Activated naive CD8-positive, alpha-beta T cell (primary cell): ENCODE results near the gene WDR27.

ENCODE experiments used
- H3K27ac Mint-ChIP-seq: one replicate; pipeline ENCODE4 v1.8.0; 2021; ENCODE audit warnings: mixed read lengths
- H3K27me3 Mint-ChIP-seq: one replicate; pipeline ENCODE4 v1.8.0; 2021; ENCODE audit warnings: mixed read lengths
- H3K36me3 Mint-ChIP-seq: one replicate; pipeline ENCODE4 v1.8.0; 2021; ENCODE audit warnings: mixed read lengths
- H3K4me1 Mint-ChIP-seq: one replicate; pipeline ENCODE4 v1.8.0; 2021; ENCODE audit warnings: low read depth, mixed read lengths
- H3K4me3 Mint-ChIP-seq: one replicate; pipeline ENCODE4 v1.8.0; 2021; ENCODE audit warnings: mild to moderate bottlenecking, mixed read lengths
- H3K9me3 Mint-ChIP-seq: one replicate; pipeline ENCODE4 v1.8.0; 2021; ENCODE audit warnings: low read depth, mixed read lengths

The WDR27 gene

GRCh38 chr6:169425628-169426370 lies 276.0 kb downstream of the WDR27 start:
- peaks cover 5% of the 10 kb centered on the region for H3K36me3 Mint-ChIP-seq
- no peak overlapping the region for H3K4me3 Mint-ChIP-seq
- no peak overlapping the region for H3K27ac Mint-ChIP-seq
- H3K9me3 Mint-ChIP-seq: peaks cover 6% of the 10 kb centered on the region
- peaks cover 1% of the 10 kb centered on the region for H3K4me1 Mint-ChIP-seq
- H3K27me3 Mint-ChIP-seq: peaks cover 3% of the 10 kb centered on the region

DNA sequence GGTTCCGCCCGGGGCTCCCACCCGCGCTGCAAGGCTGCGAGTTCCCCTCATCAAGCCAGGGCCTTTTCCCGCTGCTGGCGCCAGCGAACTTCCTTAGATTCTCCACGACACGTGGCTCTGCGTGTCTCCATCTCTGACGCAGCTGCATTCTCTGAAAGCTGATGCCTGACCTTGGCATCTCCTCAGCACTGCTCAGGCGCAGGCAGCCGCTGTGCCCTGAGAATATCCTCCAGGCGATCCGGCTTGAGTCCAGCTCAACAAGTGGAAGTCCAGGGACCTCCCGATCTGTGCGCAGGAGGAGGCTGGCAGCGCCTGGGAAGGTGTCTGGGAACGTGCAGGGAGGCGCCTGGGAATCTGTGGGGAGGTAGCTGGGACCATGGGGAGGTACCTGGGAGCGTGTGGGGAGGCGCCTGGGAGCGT lies 277.0 kb downstream of the WDR27 start:
- no peak overlapping the region for H3K27ac Mint-ChIP-seq
- peaks cover 2% of the 10 kb centered on the region for H3K4me1 Mint-ChIP-seq
- peak overlapping the region; percentile 57 for H3K4me3 Mint-ChIP-seq
- H3K9me3 Mint-ChIP-seq: peaks cover under 1% of the 10 kb centered on the region
- peaks cover 5% of the 10 kb centered on the region for H3K27me3 Mint-ChIP-seq
- H3K36me3 Mint-ChIP-seq: no peaks in the 10 kb centered on the region

GRCh38 chr6:169424149-169424804 lies 277.6 kb downstream of the WDR27 start:
- Mint-ChIP-seq H3K27me3 (peaks cover 5% of the 10 kb centered on the region), H3K9me3 (no peaks in the 10 kb centered on the region), H3K4me3 (no peak overlapping the region), H3K4me1 (peaks cover 2% of the 10 kb centered on the region), H3K36me3 (no peaks in the 10 kb centered on the region), H3K27ac (no peak overlapping the region)

DNA sequence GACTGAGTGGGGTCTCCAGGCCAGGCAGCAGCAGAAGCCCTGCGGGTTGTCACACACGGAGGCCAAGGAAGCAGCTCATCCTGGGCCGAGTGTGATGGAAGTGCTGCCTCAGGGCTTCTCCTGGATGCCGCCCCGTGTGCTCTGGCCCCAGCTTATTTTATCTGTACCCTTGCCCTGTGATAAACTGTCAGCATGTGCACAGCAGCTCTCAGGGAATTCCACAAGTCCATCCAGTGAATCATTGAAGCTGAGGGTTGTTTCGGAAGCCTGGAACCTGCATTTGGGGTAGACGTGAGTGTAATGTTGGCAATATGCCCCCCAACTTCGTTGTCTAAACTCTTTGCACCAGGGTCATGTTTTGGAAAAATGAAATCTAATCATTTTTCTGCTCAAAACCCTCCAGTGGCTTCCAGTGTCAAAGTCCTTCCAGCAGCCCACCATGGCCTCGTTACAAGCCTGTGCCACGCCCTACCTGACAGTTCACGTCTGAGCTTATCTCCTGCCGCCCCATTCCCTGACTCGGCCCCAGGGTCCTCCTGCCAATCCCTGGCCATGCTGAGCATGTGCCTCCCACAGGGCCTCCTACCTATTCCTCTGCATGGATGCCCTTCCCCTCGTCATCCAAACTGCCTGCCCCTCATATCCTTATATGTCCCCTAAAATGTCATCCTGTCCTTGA lies 280.1 kb downstream of the WDR27 start:
- Mint-ChIP-seq H3K4me1 (peaks cover 2% of the 10 kb centered on the region), H3K27ac (no peak overlapping the region), H3K36me3 (no peaks in the 10 kb centered on the region), H3K9me3 (no peaks in the 10 kb centered on the region), H3K4me3 (no peak overlapping the region), H3K27me3 (peaks cover 5% of the 10 kb centered on the region)

DNA sequence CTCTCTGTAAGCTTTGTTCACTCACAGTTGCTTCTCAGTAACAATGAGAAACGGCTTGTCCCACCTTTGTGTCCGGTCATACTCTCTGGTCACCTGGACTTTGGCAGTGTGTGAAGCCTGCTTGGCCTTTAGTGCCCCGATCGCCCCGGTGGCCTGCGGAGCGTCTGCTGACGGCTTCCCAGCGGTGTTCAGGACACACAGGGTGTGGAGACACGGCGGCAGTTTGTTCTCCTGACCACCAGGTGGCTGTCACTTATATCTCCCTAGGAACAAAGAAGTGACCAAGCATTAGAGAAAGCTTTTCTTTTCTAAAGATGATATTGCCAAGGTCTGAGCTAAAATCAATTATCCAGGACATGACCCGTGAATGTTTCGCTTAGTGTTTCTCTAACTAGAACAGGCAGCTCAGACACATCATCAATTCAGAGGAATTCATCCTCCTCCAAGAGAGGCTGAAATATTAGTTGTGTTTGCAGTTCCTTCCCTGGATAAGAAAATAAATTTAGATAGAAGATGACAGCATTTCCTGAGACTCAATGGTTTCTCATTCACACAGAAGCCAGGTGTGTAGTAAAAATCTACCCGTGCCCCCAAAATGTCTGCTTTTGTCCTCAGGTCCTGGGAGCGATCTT lies 280.8 kb downstream of the WDR27 start:
- Mint-ChIP-seq H3K9me3 (no peaks in the 10 kb centered on the region), H3K4me1 (peaks cover 2% of the 10 kb centered on the region), H3K27me3 (peaks cover 5% of the 10 kb centered on the region), H3K4me3 (no peak overlapping the region), H3K27ac (no peak overlapping the region), H3K36me3 (no peaks in the 10 kb centered on the region)

DNA sequence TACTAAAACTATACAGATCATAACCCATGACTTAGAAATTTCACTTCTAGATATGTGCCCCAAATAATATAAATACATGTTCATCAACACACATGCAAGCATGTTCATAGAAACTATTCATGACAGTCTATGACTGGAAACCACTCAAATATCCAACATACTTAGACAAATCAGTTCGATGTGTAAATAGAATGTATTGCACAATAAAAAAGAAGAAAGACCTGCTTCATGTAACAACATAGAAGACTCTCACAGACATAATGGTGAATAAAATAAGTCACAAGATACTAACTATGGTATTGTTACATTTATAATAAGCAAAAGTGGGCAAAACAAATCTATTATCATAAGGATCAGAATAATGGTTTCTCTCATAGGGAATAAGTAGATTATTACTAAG lies 284.7 kb downstream of the WDR27 start:
- no peak overlapping the region for H3K4me3 Mint-ChIP-seq
- H3K27ac Mint-ChIP-seq: no peak overlapping the region
- no peaks in the 10 kb centered on the region for H3K36me3 Mint-ChIP-seq
- peaks cover 5% of the 10 kb centered on the region for H3K27me3 Mint-ChIP-seq
- peaks cover 18% of the 10 kb centered on the region for H3K9me3 Mint-ChIP-seq
- H3K4me1 Mint-ChIP-seq: peaks cover 2% of the 10 kb centered on the region

GRCh38 chr6:169416249-169416648 lies 285.6 kb downstream of the WDR27 start:
- peaks cover 3% of the 10 kb centered on the region for H3K27me3 Mint-ChIP-seq
- H3K27ac Mint-ChIP-seq: no peak overlapping the region
- no peaks in the 10 kb centered on the region for H3K36me3 Mint-ChIP-seq
- no peak overlapping the region for H3K4me3 Mint-ChIP-seq
- H3K9me3 Mint-ChIP-seq: peaks cover 18% of the 10 kb centered on the region
- peaks cover 2% of the 10 kb centered on the region for H3K4me1 Mint-ChIP-seq

- H3K27me3 Mint-ChIP-seq: no peaks in the 10 kb centered on the region
Measured at GRCh38 chr6:169415179-169415578, 286.6 kb downstream of the WDR27 start.

DNA sequence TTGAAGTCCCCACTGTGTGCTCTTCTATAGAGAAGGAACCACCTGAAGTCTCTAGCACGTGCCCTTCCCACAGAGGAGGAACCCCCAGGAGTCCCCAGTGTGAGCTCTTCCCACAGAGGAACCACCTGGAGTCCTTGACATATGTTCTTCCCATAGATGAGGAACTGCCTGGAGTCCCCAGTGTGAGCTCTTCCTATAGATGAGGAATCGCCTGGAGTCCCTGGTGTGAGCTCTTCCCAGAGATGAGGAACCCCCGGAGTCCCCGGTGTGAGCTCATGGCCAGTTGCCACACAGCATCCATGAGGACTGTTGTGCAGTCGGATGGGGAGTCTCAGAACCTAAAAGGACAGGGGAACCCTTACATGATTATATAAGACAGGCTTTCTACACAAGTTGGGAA lies 290.1 kb downstream of the WDR27 start:
- H3K27me3 Mint-ChIP-seq: peaks cover 7% of the 10 kb centered on the region
- no peak overlapping the region for H3K27ac Mint-ChIP-seq
- no peak overlapping the region for H3K4me3 Mint-ChIP-seq
- H3K36me3 Mint-ChIP-seq: no peaks in the 10 kb centered on the region
- no peaks in the 10 kb centered on the region for H3K4me1 Mint-ChIP-seq
- H3K9me3 Mint-ChIP-seq: peaks cover 18% of the 10 kb centered on the region

More at GRCh38 chr6:169415179-169415578, 286.6 kb downstream of the WDR27 start:
- no peaks in the 10 kb centered on the region for H3K4me1 Mint-ChIP-seq
- H3K27ac Mint-ChIP-seq: no peak overlapping the region
- H3K4me3 Mint-ChIP-seq: no peak overlapping the region
- no peaks in the 10 kb centered on the region for H3K36me3 Mint-ChIP-seq
- H3K9me3 Mint-ChIP-seq: peaks cover 18% of the 10 kb centered on the region

- no peaks in the 10 kb centered on the region for H3K36me3 Mint-ChIP-seq
- H3K4me1 Mint-ChIP-seq: no peaks in the 10 kb centered on the region
- H3K27ac Mint-ChIP-seq: no peak overlapping the region
- H3K9me3 Mint-ChIP-seq: peaks cover 18% of the 10 kb centered on the region
- peaks cover 7% of the 10 kb centered on the region for H3K27me3 Mint-ChIP-seq
- H3K4me3 Mint-ChIP-seq: no peak overlapping the region
Measured at GRCh38 chr6:169411296-169411695, 290.5 kb downstream of the WDR27 start.

DNA sequence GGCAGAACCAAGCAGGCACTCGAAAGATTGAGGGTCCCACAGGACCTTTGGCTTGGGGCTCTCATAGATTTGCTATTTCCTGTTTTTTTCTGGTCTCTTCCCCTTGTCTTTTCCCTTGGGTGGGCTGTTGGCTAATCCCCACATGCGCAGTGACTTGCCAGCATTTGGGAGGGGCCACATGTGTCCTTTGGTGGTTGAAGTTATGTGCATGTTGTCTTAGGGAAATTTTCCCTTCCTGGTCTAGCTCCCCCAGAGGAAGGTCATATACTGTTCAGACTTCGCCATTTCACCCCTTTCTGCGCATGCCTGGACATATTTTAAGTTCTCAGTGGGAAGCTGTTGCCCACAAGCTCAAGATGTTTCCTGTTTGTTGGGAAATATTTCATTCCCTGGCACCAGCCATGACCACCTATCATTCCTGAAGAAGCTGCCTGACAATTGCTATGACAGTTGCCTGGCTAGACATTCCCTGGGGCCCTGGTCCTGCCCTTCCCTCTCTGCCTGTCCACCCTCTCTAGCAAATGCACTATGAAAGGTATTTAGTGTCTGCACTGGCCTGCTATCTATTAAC lies 292.0 kb downstream of the WDR27 start:
- Mint-ChIP-seq H3K36me3 (no peaks in the 10 kb centered on the region), H3K27me3 (peaks cover 7% of the 10 kb centered on the region), H3K4me3 (no peak overlapping the region), H3K4me1 (no peaks in the 10 kb centered on the region), H3K27ac (no peak overlapping the region), H3K9me3 (peaks cover 12% of the 10 kb centered on the region)

DNA sequence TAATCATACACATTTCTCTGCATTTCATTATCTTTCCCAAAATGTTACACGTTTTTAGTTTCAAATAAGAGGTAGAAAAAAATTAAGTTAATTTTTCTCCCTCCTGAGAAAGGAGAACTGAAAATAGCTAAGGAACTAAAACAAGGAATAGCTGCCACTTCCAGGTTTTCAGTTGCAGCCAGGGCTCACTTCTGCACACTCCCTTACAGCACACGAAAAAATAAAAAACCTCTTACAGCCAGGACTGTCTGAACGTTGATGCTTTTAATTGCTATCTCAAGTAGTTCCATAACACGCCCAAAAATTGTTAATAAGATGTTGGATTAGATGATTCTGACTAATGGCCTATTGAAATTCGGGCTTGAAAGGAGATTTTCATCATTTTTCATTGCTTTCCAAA lies 294.5 kb downstream of the WDR27 start:
- H3K36me3 Mint-ChIP-seq: no peaks in the 10 kb centered on the region
- no peak overlapping the region for H3K27ac Mint-ChIP-seq
- no peaks in the 10 kb centered on the region for H3K4me1 Mint-ChIP-seq
- H3K27me3 Mint-ChIP-seq: peaks cover 7% of the 10 kb centered on the region
- no peak overlapping the region for H3K4me3 Mint-ChIP-seq
- no peaks in the 10 kb centered on the region for H3K9me3 Mint-ChIP-seq
